ENCODE measurements around the gene SLC9A4.

SLC9A4 gene

DNA sequence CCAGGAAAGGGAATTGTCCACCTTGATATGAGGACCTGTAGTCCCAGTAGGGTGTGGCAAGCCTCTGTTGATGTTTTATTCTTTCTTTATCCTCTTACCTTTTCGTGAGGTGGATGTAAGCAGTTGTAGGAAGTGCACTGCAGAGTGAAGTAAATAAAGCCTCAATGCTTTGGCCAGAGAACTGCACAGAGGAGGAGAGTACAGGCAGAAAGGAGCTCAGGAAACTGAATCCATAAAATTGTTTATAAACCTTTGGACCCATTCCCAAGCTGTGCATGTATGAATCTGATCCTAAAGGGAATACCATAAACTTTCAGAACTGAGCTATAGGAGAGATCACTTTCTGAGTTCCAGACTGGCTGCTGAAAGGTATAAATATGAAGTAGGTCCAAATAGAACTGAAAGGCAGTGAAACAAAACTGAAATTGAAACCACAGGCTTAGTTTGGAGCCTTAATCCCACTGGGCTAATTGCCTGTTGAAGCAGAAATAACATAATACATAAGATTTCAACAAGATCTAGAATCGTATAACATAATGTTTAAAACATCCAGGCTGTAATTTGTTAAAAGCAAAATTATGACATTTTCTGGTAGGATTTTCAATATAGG, 17.9 kb upstream of the SLC9A4 start:
- DNase-seq: no peak

DNA sequence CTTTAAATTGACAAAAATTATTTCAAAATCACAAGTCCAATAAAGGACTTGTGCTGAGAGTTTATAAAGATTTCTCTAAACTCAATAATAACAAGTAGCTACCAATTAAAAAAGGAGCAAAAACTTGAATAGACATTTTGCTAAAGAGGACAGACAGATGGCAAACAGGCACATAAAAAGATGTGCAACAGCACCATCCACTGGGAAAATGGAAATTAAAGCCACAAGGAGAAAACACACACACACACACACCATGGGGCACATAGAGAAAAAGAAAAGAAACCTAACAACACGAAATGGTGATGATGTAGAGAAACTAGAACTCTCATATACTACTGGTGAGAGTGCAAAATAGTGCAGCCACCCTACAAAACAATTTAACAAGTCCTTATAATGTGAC, 12.6 kb upstream of the SLC9A4 start:
- no peak for DNase-seq

DNA sequence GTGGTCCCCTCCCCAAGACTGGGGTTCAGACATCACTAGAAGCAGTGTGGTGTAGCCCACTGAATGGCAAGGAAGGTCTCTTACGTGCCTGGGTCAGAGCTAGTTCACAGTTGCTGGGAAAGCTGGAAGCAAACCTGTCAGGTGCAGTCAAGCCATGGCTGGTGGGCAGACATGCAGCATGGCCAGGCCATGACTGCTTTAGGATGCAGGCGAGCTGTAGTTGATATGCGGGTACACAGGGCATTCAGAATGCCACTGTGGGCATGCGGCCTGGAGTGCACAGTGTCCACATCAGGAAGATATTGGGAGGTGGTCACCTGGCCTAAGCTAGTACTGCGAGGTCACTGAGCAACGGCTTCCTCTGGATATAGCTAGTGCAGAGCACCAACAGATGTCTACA, 11.8 kb upstream of the SLC9A4 start:
- DNase-seq: no peak

DNA sequence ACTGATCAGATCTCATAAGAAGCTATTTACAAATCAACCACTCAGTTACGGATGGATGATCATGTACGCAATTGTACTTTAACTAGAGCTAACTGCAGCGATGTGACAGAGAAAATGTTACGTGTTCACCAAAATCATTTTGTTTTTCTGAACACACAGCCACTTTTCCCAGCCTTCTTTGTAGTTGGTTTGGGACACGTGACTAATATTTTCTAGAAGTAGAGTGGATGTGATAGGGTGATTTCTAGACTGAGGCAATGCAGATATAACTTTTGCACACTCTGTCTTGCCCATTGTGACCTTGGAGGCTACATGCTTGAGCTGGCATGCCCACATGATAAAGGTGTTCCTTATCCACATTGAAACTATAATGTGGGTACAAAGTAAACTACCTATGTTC, 9.9 kb upstream of the SLC9A4 start:
- no peak for DNase-seq

DNA sequence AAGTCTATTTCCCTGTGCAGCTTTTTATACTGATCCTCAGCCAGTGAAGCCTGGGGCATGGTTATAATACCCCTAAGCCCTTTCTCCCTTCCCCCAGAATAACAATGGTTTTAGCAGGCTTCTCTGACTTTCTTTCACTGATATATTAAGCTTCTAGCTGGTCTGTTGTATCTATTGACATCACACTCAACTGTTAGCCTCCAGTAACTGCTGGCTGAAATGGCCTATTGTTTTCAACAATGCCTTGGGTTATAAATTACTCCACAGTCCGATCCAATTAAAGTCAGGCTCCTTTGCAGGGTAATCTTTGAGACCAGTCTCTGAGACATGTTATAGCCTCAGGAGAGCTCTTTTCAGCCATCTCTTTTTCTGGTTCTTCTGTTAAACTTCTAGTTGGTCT, 2.9 kb upstream of the SLC9A4 start:
- DNase-seq: no peak

DNA sequence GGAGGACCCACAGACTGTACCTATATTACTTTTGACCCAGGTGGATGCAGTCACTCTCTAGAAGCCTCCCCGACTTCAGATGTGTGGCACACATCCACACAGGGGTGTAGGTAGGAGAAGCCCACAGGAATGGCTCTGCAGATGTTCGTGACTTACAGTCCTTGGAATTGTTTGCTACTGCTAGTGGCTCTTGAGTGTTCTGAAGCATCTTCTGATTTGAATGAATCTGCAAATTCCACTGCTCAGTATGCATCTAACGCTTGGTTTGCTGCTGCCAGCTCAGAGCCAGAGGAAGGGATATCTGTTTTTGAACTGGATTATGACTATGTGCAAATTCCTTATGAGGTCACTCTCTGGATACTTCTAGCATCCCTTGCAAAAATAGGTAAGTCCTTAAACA, 605 bp downstream of the SLC9A4 start:
- DNase-seq: no peak

DNA sequence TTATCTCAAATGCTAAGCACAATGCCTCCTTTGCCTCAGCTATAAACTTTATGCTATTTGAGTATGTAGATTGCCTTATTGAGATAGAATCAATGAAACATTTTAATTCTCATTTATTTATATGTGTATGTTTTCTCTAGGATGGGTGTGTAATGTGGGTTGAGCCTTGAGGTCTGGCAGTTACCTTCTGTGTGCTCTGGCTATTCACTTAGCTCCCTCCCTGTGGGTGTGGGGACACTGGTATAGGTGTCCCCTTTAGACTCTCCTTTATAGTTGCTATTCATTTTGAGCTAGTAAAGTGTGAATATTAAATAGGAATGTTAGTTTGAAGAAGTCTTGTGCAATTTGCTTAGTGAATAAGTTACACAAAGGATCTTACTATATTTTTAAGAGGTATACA, 1.8 kb downstream of the SLC9A4 start:
- DNase-seq: no peak

DNA sequence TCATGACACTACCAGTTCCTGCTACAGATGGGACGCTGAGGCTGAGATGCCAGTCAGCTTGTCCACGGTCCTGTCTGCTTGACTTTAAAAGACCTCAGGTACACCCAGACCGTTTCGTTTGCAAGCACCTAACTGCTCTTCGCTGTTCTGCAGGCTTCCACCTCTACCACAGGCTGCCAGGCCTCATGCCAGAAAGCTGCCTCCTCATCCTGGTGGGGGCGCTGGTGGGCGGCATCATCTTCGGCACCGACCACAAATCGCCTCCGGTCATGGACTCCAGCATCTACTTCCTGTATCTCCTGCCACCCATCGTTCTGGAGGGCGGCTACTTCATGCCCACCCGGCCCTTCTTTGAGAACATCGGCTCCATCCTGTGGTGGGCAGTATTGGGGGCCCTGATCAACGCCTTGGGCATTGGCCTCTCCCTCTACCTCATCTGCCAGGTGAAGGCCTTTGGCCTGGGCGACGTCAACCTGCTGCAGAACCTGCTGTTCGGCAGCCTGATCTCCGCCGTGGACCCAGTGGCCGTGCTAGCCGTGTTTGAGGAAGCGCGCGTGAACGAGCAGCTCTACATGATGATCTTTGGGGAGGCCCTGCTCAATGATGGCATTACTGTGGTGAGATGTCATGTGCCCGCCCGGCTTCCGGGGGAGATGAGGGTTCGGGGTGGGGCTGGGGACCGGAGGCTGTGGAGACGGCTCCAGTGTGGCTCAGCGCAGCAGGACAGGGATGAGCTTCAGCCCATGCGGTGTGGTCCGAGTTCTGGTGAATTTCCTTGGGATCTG, 5.9 kb downstream of the SLC9A4 start:
- no peak for DNase-seq

DNA sequence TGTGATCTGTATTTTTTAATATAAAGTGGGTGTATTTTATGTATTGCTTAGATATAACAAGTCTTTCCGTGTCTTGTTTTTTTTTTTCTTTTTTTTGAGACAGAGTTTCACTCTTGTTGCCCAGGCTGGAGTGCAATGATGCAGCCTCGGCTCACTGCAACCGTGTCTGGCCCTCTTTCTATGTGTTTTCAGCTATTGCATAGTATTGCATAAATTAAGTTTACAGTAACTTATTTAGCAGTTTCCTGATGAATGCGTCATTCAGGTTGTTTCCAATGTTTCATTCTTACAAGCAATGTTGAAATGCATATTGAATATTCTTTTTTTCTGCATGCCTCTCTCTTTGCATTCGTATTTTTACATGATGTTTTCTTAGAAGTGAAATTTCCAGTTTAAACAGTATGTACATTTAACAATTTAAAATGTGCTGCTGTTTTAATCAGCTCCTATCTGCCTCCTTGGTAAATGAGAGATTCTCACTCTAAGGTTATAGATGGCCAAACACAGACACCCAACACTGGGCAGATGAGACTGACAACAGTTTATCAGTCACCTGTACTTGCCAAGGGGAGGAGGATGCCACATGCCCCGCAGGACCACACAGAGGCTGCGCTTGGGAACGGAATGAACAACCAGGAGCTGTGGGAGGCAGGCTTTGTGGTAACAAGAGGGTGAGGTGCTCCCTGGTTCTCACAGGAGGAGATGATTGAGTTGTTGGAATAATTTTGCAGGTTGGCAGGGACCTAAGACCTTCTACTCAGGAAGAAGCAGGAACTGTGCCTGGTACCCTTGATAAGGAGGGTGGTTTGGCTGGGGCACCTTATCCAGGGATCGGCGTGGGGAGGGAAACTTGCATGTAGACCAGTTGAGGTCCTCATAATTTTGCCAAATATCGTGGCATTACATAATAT, 7.5 kb downstream of the SLC9A4 start:
- DNase-seq: no peak

DNA sequence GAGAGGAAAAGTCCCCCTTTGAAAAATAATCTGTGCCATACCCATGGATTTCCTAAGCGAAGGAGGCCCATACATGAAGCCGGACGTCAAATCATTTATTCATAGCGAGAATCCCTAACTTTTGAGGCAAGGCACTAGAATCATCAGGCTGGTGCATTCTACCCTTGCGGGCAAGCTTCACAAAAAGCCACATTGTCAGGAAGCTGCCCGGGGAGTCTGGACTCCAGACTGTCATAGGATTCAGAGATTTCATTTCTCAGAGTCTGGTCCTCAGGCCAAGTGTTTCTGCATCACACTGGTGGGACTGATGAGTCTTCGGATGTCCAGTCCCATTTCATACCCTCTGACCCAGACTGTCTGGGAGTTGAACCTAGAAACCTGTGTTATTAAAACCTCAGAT, 8.9 kb downstream of the SLC9A4 start:
- DNase-seq: no peak

DNA sequence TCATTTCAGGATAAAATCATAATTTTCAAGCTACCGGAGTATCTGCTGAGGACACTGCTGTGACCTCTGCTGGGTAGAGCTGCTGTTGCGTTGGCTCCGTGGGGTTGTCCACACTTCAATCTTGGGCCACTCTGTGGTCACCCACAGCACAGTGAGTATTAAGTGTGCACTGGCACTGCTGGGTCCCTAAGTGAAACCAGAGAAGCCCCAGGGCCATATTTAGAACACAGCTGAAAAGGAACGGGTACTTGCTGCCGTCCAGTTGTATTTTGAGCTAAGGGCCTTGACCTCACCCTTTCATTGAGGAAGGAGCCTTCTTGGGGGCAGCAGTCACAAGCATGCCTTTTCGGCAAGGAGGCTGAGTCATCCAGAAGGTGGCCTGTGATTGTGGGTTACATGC, 10.1 kb downstream of the SLC9A4 start:
- no peak for DNase-seq

DNA sequence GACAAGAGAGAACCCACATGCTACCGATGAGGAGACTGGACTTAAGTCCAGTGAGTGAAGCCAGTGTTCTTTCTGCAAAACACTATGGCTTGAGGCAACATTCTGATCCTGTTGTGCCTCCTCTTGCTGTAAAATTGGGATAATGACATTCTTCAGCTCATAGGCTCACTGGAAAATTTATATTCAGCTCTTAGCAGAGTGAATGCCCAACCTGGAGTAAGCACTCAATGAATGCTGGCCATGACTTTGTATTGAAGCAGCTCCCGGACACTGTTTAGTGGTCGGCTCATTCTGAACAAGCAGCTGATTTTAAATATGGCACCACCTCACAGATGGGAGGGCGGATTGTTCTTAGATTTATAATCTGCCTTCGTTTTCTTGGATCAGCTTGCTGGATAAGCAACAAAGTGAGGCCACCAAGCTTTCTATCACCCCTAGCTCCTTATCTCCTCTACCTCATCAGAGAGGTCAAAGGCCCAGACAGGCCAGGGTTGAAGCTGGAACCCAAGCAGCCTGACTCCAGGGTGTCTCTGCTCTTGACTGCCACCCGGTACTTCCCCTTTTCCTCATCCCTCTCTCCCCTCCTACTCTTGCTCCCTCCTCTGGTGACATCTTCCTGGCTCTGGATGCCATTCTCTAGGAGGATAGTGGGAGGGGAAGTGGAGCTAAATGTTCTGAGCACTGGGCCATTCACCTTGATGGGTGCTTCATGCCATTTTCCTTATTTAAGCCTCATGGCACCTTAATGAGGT, 11.5 kb downstream of the SLC9A4 start:
- DNase-seq: no peak

DNA sequence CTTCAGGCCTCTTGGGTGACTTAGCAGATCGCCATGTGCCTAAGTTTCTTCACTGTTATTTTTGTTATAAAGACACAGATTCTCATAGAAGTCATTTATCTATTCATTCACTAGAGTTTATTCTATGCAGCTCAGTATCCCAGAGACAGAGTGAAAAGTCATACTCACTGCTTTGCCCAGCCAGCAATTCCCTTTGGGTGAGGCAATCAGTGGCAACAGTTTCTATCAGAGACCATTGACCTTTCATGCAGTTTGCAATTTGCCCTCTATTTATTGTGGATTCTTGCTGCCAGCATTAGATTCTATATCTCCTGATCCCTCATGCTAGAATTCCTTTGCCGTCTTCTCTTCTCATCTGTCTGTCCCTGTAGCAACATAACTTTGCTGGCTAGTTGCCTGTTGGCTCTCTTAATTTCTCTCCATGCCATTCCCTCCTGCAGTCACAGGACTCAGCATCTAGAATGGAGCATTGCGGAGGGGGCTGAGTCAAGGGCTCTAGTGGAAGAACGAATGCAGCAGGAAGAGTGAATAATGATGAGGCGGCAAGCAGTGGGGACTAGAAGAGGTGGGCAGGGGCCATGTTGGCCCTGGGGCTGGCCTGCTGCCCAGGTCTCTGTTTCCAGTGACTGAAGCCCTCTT, 12.2 kb downstream of the SLC9A4 start:
- no peak for DNase-seq

DNA sequence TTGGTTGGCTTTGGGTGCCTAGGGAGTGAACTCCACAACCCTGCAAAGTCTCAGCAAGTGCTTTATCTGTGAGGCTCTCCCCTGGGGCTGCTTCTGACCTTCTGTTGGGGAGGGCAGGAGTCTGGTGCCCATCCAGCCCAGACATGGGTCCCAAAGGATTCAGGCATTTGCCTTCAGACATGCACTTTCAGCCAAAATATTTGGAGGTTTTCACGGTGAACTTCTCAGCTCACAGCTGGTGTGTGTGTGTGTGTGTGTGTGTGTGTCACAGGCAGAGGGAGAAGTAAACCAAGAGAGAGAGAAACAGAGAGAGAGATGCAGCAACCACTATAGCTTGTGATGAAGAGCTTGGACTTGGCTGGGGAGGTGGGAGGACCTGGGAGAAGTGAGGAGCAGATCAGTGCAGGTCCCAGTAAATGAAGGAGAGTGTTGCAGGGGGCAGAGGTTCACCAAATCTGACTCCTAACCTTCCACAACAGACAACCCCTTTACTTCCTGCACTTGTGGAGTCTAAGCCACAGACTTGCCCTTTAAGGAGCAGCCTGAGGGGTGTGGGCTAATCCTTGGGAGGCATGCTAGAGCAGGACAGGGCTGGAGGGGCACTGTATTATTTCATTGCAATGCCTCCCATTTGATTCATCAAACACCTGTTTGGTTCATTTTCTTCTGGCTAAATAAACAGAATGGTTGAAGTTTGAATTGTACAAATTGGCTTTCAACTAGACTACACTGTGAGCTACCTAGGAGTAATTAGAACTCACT, 14.1 kb downstream of the SLC9A4 start:
- no peak for DNase-seq

DNA sequence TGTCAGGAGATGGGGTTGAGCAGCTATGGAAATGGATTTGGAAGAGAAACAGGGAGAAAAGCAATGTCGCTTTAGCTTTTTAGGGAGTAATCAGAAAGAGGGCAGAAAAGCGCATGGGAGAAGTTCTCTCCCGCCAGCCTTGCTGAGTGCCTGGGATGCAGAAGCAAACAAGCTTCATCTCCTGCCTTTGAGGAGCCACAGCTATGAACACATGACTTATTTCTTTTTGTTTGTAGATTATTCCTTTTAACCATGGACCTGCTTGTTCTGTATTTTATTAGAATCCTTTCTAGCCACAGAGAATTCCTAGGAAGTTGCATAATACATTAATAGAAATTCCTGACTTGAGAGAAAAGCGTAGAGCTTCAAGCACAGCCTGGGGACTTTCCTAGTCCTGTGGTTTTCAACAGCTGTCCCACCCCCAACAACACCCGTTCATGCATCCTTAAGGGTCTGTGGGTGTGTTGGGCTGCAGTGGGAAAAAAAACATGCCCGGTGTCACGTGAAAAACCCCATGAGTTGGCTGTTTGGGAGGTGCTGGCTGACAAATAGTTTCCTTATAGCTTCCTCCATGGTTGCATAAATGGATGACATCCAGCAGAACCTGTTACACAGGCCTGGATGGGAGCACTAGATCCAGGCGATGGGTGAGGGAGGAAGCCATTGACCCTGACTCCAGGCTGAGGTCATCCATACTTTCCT, 14.9 kb downstream of the SLC9A4 start:
- DNase-seq: no peak

DNA sequence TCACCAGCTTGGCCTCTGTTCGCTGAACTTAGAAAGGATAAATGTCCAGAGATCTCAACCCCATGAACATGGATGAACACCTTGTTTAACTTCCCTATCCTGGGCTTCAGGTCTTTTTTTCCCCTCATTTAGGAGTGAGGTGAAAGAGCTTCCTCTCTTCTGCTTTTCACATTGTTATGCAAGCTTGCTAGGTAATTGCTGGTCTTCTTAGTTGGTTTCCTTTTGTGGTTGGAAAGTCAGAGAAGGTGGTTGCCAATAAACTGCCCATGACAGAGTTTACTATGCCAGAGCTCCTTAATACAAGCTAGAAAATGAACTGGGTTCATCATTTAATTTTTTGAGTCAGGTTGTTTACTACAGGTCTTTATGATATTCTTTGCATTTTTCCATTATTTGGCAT, 16.6 kb downstream of the SLC9A4 start:
- DNase-seq: peak; percentile 89 to 90

DNA sequence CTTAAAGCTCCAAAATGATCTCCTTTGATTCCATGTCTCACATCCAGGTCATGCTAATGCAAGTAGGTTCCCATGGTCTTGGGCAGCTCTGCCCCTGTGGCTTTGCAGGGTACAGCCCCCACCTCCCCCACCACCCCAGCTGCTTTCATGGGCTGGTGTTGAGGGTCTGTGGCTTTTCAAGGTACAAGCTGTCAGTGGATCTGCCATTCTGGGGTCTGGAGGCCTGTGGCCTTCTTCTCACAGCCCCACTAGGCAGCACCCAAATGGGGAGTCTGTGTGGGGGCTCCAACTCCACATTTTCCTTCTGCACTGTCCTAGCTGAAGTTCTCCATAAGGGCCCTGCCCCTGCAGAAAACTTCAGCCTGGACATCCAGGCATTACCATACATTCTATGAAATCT, 19.0 kb downstream of the SLC9A4 start:
- DNase-seq: no peak

DNA sequence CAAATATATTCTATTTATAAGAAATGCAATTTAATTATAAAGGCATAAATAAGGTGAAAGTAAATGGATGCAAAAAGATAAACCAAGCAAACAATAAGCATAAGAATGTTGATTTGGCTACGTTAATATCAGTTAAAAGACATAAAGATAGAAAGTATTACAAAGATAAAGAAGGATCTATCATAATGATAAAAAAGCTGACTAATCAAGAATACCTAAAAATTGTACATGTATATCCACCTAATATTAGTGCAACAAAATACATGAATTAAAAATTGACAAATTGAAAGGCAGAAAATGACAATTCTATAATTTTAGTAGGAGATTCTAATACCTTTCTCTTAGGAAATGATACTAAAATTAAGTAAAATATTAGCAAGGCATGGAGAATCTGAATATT, 21.5 kb downstream of the SLC9A4 start:
- no peak for DNase-seq

DNA sequence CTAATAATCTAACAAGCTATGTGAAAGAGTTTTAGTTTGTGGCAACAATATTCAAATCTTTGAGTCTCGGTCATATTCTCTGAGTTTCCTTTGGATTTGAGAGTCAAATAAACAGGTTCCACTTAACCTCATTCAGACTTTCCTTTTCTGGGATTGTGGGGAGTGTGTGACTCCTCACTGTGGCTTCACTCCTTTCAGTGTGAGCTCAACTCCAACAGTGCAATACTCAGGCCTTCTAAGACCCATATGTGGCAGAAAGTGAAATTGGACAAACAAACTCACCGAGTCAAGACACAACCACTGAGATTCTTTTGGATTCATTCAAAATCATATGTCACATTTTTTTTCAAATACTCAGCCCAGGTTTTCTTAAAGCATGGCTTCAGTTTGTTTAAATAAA, 25.4 kb downstream of the SLC9A4 start:
- DNase-seq: no peak

DNA sequence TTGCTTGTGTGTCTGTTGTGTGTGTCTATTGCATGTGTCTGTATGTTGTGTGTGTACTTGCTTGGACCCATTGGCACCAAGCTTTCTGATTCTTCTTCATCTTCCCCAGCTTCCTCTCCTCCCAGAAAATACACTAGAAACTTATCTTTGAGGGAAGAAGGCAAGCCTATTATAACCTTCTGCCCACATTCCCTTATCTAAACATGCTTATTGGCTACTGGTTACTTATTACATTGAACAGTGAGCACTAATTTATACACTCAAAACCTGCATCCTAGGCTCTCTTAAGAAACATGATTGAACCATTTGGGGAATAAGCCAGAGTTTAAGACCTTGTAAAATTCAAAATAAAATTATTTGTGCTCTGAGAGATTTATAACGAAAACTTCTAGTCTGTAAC, 26.5 kb downstream of the SLC9A4 start:
- DNase-seq: no peak

DNA sequence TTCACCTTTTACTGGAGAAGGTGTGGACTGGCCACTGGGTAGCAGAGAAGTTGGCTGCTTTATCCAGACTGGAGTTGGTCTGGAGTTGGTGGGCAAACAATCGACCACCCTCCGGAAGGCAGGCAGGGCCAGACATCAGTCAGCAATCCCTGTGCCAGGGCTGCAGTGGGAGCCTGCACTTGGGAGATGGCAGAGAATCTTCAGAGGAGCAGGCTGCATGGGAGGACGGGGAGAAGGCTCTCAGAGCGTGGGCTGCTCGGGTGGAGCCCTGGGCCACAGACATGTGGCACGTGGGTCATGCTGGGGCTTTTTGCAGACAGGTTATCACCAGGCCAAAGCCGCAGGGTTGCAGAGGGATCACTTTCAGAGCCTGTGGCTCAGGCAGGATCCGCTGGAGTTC, 29.6 kb downstream of the SLC9A4 start:
- DNase-seq: no peak

Measured in AML-193 (cell line).